H9 (cell line): Measurements from ENCODE around the gene SPOCD1. TPM values are rescaled to one million over a fixed set of nuclear protein-coding genes. Genes with fewer than 3 reads are reported as not detected.

ENCODE experiments used
- DNase-seq: peaks from one replicate; pipeline ENCODE4 v3.0.0-alpha.2; 2017
- H2AFZ ChIP-seq: one replicate; pipeline ENCODE4 v1.6.1; 2013; ENCODE audit warnings: mild to moderate bottlenecking, low read length, control low read depth, moderate library complexity
- H2AK5ac ChIP-seq: 2 replicates; pipeline ENCODE4 v1.6.1; 2013; ENCODE audit warnings: low read length, control low read depth, mixed read lengths; ENCODE audit not compliant: insufficient read length
- H2BK120ac ChIP-seq: one replicate; pipeline ENCODE4 v1.6.1; 2013; ENCODE audit warnings: low read depth, mild to moderate bottlenecking, low read length, control low read depth, inconsistent platforms; ENCODE audit not compliant: poor library complexity, severe bottlenecking
- H2BK12ac ChIP-seq: 2 replicates; pipeline ENCODE4 v1.6.1; 2013; ENCODE audit warnings: low read length, control low read depth, mixed read lengths, low read depth; ENCODE audit not compliant: insufficient read length
- H2BK15ac ChIP-seq: 2 replicates; pipeline ENCODE4 v1.6.1; 2013; ENCODE audit warnings: low read depth, low read length, control low read depth
- H2BK20ac ChIP-seq: one replicate; pipeline ENCODE4 v1.6.1; 2013; ENCODE audit warnings: low read depth, mild to moderate bottlenecking, low read length, control low read depth, inconsistent platforms; ENCODE audit not compliant: poor library complexity, severe bottlenecking
- H2BK5ac ChIP-seq: 2 replicates; pipeline ENCODE4 v1.6.1; 2013; ENCODE audit warnings: low read length, control low read depth, mixed read lengths; ENCODE audit not compliant: insufficient read length
- H3K14ac ChIP-seq: 2 replicates; pipeline ENCODE4 v1.6.1; 2013; ENCODE audit warnings: low read length, control low read depth; ENCODE audit not compliant: insufficient read depth
- H3K18ac ChIP-seq: 2 replicates; pipeline ENCODE4 v1.6.1; 2013; ENCODE audit warnings: low read depth, mild to moderate bottlenecking, mixed read lengths, low read length, control low read depth; ENCODE audit not compliant: insufficient read length
- H3K23ac ChIP-seq: 2 replicates; pipeline ENCODE4 v1.6.1; 2013; ENCODE audit warnings: low read length, control low read depth, mixed read lengths, low read depth; ENCODE audit not compliant: insufficient read length
- H3K23me2 ChIP-seq: 2 replicates; pipeline ENCODE4 v1.6.1; 2013; ENCODE audit warnings: low read depth, mild to moderate bottlenecking, mixed read lengths, low read length, control low read depth; ENCODE audit not compliant: insufficient read length, poor library complexity, severe bottlenecking
- H3K27ac ChIP-seq: 2 replicates; pipeline ENCODE4 v1.5.1; 2013; ENCODE audit warnings: low read length, control low read depth, mixed read lengths, low read depth; ENCODE audit not compliant: insufficient read length
- H3K27me3 ChIP-seq: 2 replicates; pipeline ENCODE4 v1.6.1; 2013; ENCODE audit warnings: low read length, control low read depth, inconsistent platforms; ENCODE audit not compliant: insufficient read depth
- H3K4ac ChIP-seq: 2 replicates; pipeline ENCODE4 v1.6.1; 2013; ENCODE audit warnings: low read depth, mild to moderate bottlenecking, control low read depth, inconsistent platforms, low read length, moderate library complexity
- H3K4me1 ChIP-seq: 2 replicates; pipeline ENCODE4 v1.6.1; 2013; ENCODE audit warnings: low read length, control low read depth, inconsistent platforms; ENCODE audit not compliant: insufficient read depth
- H3K4me2 ChIP-seq: 2 replicates; pipeline ENCODE4 v1.6.1; 2013; ENCODE audit warnings: low read length, control low read depth, mixed read lengths; ENCODE audit not compliant: insufficient read length, insufficient read depth
- H3K56ac ChIP-seq: 2 replicates; pipeline ENCODE4 v1.6.1; 2013; ENCODE audit warnings: low read depth, mild to moderate bottlenecking, mixed read lengths, low read length, control low read depth; ENCODE audit not compliant: insufficient read length
- H3K79me1 ChIP-seq: 2 replicates; pipeline ENCODE4 v1.6.1; 2013; ENCODE audit warnings: low read depth, mild to moderate bottlenecking, moderate library complexity, low read length, control low read depth, inconsistent platforms; ENCODE audit not compliant: insufficient read depth, poor library complexity, severe bottlenecking
- H3K79me2 ChIP-seq: 2 replicates; pipeline ENCODE4 v1.6.1; 2013; ENCODE audit warnings: low read length, control low read depth, inconsistent platforms; ENCODE audit not compliant: insufficient read depth
- H3K9ac ChIP-seq: 2 replicates; pipeline ENCODE4 v1.6.1; 2013; ENCODE audit warnings: low read length, control low read depth, mixed read lengths; ENCODE audit not compliant: insufficient read length; ENCODE audit errors: extremely low read depth
- H3K9me3 ChIP-seq: one replicate; pipeline ENCODE4 v1.6.1; 2013; ENCODE audit warnings: low read depth, low read length, inconsistent platforms; ENCODE audit not compliant: control insufficient read depth
- H3T11ph ChIP-seq: one replicate; pipeline ENCODE4 v1.6.1; 2013; ENCODE audit warnings: mild to moderate bottlenecking, low read length, control low read depth, inconsistent platforms
- H4K20me1 ChIP-seq: one replicate; pipeline ENCODE4 v1.6.1; 2013; ENCODE audit not compliant: control insufficient read depth, insufficient read length, insufficient read depth
- H4K5ac ChIP-seq: 2 replicates; pipeline ENCODE4 v1.6.1; 2013; ENCODE audit warnings: low read depth, mild to moderate bottlenecking, mixed read lengths, low read length, control low read depth; ENCODE audit not compliant: insufficient read length
- H4K8ac ChIP-seq: replicated peaks from 2 replicates; pipeline ENCODE4 v1.6.1; 2013; ENCODE audit warnings: low read length, control low read depth, mixed read lengths, low read depth; ENCODE audit not compliant: insufficient read length
- H4K91ac ChIP-seq: 2 replicates; pipeline ENCODE4 v1.6.1; 2013; ENCODE audit warnings: low read depth, mild to moderate bottlenecking, moderate library complexity, mixed read lengths, low read length, control low read depth; ENCODE audit not compliant: insufficient read length
- H3K27ac Mint-ChIP-seq, 3 experiments: 2 replicates in 2 of 3; 3 replicates in 1 of 3; pipeline ENCODE4 v1.8.0; 2020 to 2021; ENCODE audit warnings: mixed read lengths in 3 of 3, mild to moderate bottlenecking in 1 of 3, moderate library complexity in 1 of 3
- H3K27me3 Mint-ChIP-seq: 2 replicates; pipeline ENCODE4 v1.8.0; 2021; ENCODE audit warnings: low read depth, mild to moderate bottlenecking, moderate library complexity, mixed read lengths
- H3K36me3 Mint-ChIP-seq, 3 experiments: 2 replicates in 2 of 3; 3 replicates in 1 of 3; pipeline ENCODE4 v1.8.0; 2020 to 2021; ENCODE audit warnings: low read depth in 3 of 3, mixed read lengths in 3 of 3; ENCODE audit not compliant: insufficient read depth in 1 of 3
- H3K4me1 Mint-ChIP-seq, 2 experiments: 2 replicates each; pipeline ENCODE4 v1.8.0; 2020; ENCODE audit warnings: mixed read lengths in 2 of 2
- H3K4me3 Mint-ChIP-seq, 2 experiments: 2 replicates in 1 of 2; 3 replicates in 1 of 2; pipeline ENCODE4 v1.8.0; 2020 to 2021; ENCODE audit warnings: mild to moderate bottlenecking in 2 of 2, mixed read lengths in 2 of 2, moderate library complexity in 1 of 2
- H3K9me3 Mint-ChIP-seq, 2 experiments: 2 replicates in 1 of 2; 3 replicates in 1 of 2; pipeline ENCODE4 v1.8.0; 2020; ENCODE audit warnings: mild to moderate bottlenecking in 2 of 2, mixed read lengths in 2 of 2, moderate library complexity in 1 of 2
- CTCF ChIP-seq: fragments of 200-600 bp; sonication (generic); conservative IDR thresholded peaks from 3 replicates; pipeline ENCODE4 v1.8.0; 2021; ENCODE audit warnings: antibody characterized with exemption, mild to moderate bottlenecking
- WGBS: extraction: QIAGEN DNeasy Blood & Tissue Kit; methylation state at CpG from one replicate; pipeline ENCODE4 v1.1.7; 2013; ENCODE audit warnings: missing lambda C conversion rate, low lambda C conversion rate, mixed read lengths; ENCODE audit not compliant: insufficient read length; ENCODE audit errors: extremely low coverage; 5-methylcytosine and 5-hydroxymethylcytosine counted together
- total RNA-seq: library from RNA; stranded (reverse); gene quantifications from 2 replicates; pipeline ENCODE4 v1.2.1, GENCODE V29; 2021

The SPOCD1 gene
- total RNA-seq, 1 experiment from 2014 or later, result 1.5 TPM

- Histone ChIP-seq H4K91ac (no peak overlapping the region), H3K27me3 (no peaks in the 10 kb centered on the region), H3K9me3 (no peaks in the 10 kb centered on the region), H2BK20ac (no peak overlapping the region), H4K8ac (no peak overlapping the region), H2BK12ac (no peak overlapping the region), H4K20me1 (no peaks in the 10 kb centered on the region), H3K27ac (no peak overlapping the region), H3K4ac (no peak overlapping the region), H3K56ac (no peak overlapping the region), H3K23ac (no peak overlapping the region), H3K79me2 (no peaks in the 10 kb centered on the region), H3K79me1 (no peaks in the 10 kb centered on the region), H2AFZ (no peak overlapping the region), H2BK120ac (no peak overlapping the region), H3K18ac (no peak overlapping the region), H2AK5ac (no peak overlapping the region), H3T11ph (no peak overlapping the region), H4K5ac (no peak overlapping the region), H2BK5ac (no peak overlapping the region), H3K9ac (no peak overlapping the region), H3K14ac (no peak overlapping the region), H3K4me1 (peaks cover 7% of the 10 kb centered on the region; the same call in 1 of the 2 replicates), H2BK15ac (no peak overlapping the region), H3K23me2 (no peaks in the 10 kb centered on the region), H3K4me2 (no peak overlapping the region)
- Mint-ChIP-seq H3K27ac (peak overlapping the region in 1 of 3 experiments; percentile 56; a peak in 1 of 7 replicates), H3K4me3 (no peak overlapping the region), H3K4me1 (peaks cover 54 to 58% of the 10 kb centered on the region in 2 experiments), H3K36me3 (no peaks in the 10 kb centered on the region; a peak in 1 of 7 replicates), H3K27me3 (0 out of 2 replicates have a peak, but pooled peaks cover 2% of the 10 kb centered on the region), H3K9me3 (no peaks in the 10 kb centered on the region; a peak in 1 of 5 replicates)
- TF ChIP-seq CTCF, result no peak
- no CpG with 5 or more reads among the region's 4 CpGs for WGBS
- DNase-seq, result no peak
These were observed 67.5 kb downstream of the SPOCD1 start for GRCh38 chr1:31748365-31748764.
